Middle frontal gyrus (tissue), 1 donor: ENCODE data around the gene VSIG8.

ENCODE experiments used
- DNase-seq: peaks from one replicate; pipeline ENCODE4 v3.0.0-alpha.2; 2015; ENCODE audit warnings: low spot score; ENCODE audit errors: extremely low spot score

VSIG8 gene

DNA sequence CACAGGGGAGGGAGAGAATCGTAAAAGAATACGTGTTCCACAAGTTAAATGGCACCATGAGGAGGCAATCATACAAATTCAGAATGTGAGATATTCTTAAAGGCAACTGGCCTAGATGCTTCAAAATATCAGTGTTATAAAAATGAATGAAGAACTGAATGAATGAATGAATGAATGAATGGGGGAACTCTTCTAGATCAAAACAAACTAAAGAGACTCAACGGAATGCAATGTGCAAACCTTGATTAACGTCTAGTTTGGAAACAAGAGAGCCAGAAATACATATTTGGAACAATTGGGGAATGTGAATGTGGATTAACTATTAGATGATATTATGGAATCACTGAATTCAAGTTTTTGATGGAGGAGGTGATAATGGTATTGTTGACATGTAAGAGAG, 20.7 kb upstream of the VSIG8 start:
- DNase-seq, result no peak

DNA sequence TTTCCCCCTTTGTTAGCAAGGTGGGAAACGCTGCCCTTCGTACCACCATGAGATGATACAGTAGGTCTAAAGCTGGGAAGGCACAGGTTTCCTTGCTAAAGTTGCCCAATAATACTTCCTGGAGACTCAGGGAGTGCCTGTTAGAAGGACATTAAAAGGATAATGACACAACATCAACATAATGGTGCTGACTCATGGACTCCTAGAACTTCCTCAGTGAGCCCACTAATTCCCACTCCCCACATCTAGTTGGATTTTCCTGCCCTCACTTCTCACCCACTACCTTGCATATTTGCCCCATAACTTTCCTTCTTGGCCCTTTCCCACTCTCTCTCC, 20.0 kb upstream of the VSIG8 start:
- DNase-seq, result no peak

DNA sequence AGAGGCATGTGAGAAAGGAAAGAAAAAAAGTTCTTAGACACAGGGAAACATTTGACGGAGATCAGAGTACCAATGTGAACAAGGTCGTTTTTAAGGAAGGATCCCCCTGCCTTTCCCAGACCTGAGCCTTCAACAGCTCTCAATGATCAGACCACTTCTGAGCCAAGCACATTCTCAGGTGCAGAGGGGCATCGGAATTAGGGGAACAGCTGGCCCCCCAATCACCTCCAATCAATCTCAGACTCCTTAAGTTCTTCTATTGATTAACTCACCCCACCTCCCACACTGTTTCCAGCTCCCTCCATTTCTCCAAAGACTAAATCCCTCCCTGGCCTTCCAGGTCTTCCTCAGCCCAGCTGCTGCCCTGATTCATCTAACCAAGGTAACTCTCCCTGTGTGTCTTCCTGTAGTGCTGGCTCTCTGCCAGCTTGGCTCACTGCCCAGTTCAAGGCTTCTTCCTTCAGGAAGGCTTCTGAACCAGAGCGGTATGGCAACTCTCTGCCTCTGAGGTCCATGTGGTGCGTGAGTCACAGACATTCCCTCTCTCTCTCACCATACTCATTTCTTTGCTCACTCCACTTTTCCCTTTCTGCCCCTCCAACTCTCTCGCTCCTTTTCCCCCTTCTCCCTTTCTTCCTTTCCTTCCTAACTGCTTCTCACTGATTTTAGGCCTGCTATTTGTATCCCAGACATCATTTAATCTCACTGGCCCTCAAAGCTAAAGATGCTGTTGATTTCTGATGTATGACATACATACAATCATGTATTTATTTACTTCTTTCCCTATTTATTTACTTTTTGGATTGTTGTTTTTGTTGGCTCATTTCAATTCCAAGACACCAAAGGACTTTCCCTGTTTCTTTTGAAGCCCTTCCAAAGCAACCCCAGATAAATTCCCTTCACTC, 19.4 kb upstream of the VSIG8 start:
- DNase-seq, result no peak

DNA sequence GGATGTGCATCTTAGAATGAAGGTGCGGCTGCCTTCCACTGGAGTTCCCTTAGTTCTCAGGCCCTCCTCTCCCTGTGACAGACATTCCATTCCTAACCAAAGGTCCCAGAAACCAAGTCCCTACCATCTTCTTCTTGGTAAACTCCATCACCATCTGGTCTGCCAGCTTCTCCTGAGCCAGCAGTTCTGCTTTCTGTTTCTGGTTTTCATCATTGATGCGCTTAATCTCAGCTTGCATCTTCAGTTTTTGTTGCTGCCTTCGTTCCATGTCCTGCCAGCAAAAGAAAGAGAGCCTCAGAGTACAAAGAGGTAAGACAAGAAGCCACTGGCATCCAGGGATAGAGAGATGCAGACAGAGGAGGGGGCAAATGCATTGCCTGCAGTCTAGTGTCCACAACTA, 18.0 kb upstream of the VSIG8 start:
- DNase-seq, result no peak

DNA sequence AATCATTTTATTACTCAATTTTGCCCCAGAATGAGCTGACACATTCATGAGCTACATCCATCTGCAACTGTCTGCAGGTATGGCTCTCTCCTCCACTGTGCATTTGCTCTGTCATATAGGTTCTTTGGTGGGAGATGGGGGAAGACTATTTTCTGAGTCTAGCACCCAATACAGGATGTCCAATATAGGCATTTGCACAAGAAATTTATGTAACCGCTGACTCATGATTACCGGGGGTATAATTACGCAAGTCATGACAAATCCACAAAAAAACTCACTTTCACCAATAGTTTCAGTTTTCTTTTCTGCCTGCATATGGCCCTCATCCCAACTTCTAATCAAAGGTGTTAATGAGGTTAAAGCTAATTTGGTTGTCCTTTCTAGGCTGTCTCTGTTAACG, 17.5 kb upstream of the VSIG8 start:
- DNase-seq, result no peak

DNA sequence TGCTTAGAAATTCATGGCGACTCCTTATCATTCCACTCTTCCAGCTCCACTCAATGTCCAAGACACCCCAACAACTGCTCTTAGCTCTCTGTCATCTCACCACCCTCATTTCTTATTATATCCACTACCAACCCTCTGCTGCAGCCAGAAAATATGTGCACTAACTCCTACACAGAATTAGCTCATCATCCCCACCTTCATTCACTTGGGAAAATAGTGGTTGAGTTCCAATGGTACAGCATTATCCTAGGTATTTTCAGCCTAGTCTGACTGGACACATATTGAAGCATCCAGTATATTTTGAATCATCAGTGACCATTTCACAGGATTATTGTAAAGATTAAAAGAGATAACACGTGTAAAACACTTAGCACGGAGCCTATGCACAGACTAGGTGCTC, 16.7 kb upstream of the VSIG8 start:
- DNase-seq, result no peak

DNA sequence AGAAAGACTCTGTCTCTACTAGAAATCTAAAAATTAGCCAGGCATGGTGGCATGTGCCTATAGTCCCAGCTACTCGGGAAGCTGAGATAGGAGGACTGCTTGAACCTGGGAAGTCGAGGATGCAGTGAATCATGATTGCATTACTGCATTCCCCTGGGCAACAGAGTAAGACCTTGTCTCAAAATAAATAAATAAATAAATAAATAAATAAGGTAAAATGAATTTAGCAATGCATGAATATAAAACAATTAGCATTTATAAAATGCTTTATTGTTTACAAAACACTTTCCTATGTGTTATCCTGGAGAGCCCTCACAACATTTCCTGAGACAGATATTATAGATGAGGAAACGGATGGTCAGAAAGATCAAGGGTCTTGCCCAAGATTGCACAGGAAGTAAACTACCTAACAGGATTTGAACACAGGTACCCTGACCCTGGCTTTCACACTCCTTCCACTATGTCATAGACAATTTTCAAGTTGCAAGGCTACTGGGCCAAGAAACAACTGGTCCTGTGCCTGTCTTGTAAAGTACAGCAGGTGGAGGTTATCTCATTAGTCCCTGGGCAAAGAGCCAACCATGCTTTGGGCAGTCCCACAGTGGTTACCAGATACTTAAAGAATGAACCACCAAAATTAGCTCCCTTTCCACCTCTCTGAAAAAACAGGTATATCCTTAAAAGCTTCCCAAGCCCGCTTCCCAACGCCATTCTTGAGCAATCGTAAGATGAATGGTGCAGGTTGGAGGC, 15.4 kb upstream of the VSIG8 start:
- no peak for DNase-seq

DNA sequence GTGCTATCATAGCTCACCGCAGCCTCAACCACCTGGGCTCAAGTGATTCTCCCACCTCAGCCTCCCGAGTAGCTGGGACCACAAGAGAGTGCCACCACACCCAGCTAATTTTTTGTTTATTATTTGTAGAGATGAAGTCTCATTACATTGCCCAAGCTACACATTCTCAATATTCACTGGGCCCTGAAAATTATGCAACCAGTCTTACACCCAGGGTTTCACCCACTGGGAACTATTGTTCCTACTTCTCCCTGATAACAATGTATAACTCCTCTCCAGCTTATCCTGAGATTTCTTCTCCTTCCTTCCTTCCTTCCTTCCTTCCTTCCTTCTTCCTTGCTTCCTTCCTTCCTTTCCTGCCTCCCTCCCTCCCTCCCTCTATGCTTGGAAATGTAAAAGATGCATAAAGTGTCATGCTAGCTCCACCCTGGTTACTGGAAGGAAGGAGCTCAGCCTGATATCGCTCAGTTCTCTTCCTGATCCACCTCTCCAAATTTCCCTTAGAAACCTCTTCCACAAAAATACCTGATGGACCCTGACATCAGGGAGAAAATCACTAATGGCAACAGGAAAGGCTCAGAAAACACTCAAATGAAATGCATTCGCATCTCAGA, 11.2 kb upstream of the VSIG8 start:
- DNase-seq, result no peak

DNA sequence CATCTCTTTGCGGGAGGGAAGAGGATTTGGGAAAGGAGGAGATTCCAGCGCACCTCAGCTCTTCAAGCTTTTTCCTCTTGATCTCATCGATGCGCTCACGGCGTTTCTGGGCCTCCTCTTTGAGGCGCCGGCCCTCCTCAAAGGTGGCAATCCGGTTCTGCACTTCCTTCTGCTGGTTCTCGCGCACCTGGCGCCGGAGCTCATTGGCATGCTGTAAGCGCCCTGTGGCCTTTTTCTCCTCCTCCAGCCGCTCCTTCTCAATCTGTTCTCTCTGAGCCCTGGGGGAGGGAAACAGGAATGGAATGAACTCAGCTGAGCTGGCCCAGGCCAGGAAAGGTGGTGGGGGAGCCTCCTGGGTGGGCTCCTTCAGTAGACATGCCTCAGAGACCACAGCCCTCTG, 10.4 kb upstream of the VSIG8 start:
- no peak for DNase-seq

DNA sequence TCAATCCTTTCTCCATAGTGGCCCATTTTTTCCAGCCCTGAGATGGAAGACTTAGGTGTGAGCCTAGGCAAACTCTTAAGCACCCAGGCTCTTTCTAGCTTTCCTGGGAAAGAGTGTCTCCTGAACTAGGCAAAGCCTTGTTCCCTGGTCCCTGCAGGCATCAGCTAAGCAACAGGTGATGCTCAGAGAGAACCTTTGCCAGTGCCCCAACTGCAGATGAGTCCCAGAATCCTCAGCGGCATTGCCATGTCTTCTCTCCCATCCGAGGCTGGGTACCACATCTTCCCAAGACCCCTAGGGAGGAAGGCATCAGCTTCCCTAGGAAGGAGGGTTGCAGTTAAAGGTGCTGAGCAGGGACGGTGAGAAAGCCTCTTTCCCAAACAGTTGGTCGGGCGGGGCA, 8.2 kb upstream of the VSIG8 start:
- no peak for DNase-seq

DNA sequence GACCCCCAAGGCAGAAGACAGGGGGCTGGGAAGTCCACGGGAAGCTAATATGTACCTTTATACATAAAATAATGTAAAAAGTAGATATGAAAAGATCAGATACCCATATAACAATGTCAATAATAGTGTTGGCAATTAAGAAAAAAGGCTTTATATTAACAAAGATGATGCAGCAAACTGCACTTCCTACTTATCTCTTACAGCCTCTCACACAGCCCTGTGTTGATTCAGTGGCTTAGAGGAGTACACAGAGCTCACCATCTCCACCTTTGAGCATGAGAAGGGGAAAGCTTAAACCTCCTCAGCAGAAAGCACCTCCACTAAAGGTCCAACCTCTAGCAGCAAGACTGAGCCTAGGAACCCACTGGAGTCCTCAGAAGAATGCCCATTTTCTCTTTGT, 7.2 kb upstream of the VSIG8 start:
- no peak for DNase-seq

DNA sequence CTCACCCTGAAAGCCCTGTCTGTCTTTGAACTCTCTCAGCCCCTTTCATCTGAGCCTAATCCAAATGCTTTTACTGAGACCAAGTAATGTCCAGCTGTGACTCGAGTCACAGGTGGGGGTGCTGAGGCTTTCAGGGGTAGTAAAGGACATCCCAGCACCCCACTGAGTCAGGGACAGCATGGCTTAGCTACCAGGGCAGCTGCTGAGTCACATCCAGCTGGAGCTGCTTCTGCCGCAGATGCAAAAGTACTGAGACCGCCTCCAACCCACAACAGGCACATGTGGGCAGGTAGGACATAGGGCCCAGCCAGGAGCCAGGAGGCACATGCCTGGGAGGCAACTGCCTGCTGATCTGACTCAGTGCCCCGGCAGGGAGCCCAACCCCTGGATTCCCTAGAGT, 6.7 kb upstream of the VSIG8 start:
- no peak for DNase-seq

DNA sequence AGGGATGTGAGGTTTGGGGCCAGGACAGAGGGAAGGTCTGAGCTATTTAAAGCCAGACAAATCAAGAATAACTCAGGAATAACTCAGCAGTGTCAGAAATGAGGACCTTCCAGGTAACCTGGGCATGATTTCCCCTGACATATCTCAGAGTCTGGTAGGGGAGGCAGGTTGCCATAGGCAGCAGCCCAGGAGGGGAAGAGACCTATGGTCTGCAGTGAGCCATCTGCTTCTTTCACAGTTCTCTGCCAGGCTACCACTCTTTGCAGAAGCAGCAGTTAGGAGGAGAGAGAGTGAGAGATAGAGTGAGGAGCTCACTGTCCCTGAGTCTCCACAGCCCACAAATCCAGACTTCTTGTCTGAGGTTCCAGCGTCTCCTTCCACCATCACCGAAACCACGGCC, 6.3 kb upstream of the VSIG8 start:
- DNase-seq, result no peak

DNA sequence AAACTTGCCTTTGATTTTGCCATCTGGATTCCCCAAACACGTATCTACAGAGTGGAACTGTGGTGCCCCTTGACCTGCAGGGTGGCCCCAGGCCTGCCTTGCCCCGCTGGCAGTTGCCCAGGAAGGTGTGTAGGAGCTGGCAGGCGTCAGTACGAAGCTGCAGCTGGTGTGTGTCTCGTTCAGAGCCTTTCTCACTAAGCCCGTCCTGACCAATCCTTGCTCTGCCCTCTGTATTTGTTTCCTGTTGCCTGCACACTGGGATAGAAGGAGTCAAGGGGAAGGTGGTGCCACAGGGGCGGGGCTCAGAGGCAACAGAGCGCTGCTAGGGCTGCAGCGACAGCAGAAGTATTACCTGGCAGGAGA, 5.2 kb upstream of the VSIG8 start:
- no peak for DNase-seq

DNA sequence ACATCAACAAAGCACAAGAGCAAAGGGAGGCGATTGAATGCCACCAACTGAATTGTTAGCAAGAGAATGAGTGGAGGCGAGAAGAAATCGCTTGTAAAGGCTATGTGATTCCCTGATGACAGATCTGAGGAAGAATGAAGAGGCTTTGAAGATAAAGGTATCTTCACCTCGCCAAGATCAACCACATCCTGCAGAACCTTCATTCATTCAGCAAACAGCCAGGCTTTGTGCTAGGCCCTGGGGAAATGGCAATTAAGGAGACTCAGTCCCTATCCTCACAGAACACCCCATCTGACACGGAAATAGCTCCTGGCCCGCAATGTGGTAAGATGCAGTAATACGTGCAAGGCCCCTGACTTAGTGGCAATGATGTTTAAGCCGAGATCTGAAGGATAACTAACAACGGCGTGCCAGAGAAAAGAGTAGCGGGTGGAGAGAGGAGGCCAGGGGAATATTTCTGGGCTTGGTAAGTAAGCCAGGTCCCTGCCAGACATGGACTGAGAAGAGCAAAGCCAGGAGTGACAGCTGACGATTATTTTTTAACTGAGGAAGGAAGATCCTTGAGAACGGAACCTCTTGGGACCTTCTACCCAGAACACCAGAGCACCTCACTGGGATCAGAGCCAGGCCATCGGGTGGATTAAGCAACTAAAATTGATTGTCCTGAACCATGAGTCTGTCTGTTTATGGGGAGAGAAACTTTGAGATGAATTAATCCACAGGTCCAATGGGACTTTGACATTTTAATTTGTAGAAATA, 4.6 kb upstream of the VSIG8 start:
- no peak for DNase-seq

DNA sequence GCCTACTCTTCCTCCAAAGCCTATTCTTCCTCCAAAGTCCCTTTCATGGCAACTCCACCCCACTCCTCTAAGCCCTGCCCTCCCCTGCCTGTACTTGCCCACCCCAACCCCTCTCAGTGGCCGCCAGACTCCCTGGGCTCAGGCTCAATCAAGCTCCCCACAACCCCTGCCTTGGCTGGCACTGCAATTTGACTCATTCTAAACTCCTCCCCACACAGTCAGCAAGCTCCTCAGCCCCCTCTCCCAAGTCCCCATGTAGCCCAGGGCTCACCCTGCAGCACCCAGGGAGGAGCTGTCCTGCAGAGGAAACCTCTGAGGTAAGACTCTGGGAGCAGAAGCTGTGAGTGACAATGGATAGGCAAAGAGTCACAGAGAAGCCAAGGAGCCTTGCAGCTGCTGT, 3.6 kb upstream of the VSIG8 start:
- DNase-seq, result no peak

DNA sequence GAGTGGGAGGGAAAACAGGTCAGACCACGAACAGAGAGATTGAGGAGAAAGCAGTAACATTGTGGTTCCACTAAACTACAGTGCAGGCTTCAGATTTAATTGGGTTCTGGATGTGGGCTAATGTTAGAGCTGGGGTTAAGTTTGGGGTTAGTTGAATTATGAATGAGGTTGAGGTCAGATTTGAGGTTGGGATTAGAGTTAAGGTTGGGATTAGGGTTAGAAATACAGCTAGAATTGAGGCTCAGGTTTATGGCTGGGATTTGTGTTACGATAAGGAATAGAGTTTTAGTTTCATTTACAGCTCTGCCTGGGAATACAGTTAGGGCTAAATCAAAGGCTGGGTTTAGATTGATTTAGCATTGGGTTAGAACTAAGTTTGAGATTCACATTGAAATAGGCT, 1.8 kb upstream of the VSIG8 start:
- DNase-seq, result no peak

DNA sequence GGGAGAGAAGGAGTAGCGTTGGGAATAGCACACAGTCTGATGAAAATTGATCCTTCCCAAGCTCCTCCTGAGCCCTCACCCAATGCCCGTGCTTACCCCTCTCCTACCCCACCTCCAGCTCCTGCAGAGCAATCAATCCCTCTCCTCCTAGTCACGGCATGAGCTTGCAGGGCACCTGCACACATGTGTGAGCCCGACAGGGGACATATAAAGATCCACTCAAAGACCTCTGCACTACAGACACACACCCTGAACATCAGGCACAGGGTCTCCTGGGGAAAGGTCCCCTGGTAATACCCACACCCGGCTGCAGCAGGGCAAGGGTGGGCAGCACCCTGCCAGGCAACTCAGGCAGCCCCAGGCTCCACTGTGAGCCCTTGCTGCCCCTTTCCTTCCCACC, 426 bp downstream of the VSIG8 start:
- no peak for DNase-seq

DNA sequence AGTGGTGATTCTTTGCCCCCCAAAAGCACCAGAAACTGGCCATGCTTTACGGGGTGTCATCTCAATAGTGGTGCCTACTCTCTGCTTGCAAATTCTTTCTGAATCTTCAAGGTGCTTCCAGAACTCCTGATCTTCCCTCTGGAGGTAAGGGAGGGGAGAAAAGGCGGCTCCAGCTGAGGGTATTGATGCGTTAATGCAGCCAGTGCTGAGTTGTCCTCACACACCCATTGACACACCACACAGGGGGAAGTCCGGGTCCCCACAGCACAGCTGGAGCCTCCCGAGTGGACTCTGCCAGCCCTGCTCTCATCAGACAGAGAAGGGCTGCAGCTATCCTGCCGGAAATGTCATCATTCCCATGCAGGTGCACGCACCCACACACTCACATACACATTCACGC, 1.2 kb downstream of the VSIG8 start:
- no peak for DNase-seq

DNA sequence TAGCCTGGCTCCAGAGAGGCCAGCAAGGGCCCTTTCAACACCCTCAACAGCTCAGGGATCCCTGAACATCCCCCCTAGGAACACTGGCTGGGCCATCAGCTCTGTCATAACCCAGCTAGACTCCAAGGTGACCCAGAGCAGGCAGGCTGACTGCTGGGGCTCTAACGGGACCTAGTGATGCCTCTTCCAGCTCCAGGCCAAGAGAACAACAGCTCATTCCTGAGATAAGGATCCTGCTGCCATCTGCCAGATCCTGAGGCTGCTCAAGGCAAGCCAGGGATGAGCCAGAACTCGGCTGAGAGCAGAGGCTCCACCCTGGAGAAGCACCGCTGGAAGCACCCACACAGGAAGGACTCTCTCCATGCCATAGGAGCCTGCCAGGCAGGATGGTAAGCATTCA, 2.0 kb downstream of the VSIG8 start:
- DNase-seq, result no peak

DNA sequence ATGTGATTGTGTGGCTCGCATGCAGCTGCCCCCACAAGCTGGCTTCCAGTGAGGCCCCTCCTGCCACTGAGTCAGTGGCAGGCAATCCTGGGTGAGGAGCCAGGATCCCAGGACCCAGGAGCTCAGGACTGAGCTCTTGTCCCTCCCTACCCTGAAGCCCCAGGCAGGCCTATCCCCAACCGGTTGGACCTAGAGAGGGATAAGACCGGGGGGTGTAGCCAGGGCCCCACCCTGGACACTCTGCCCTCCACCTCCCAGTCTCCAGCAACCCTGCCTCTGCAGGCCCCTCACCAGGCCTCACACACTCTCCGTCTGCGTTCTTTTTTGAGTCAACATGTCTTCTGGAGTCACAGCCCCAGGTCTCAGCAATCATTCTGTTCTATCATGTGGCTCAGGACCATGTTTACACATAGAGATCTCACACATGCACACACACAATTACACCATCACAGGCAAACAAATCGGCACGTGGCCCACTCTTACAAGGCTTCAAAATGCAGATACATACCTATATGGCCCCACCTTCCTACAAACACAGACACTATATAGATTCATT, 2.6 kb downstream of the VSIG8 start:
- DNase-seq, result no peak

DNA sequence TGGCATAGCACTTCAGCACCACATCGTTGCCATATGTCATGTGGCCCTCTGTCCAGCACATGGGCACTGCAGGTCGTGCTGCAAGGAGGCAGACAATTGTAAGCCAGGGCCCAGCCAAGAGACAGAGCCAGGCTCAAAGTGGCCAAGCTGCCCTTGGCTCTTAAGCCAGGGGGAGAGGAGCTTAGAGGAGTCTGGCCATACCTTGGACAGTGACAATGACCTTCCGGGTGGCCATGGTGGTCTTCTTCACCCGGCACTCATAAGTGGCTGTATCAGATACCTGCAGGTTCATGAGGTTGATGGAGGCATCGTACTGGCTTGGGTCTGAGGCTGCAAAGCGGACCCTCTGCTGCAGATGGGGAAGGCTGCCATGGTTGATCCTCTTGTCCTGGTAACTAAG, 4.6 kb downstream of the VSIG8 start:
- no peak for DNase-seq
